Natural killer cell (primary cell): ENCODE results near the gene DCAF16. TPM values are rescaled to one million over a fixed set of nuclear protein-coding genes. Genes with fewer than 3 reads are reported as not detected.

Experiments used
- ATAC-seq, 3 donors: fragments of 150-1000 bp in 2 of 3; fragments of 200-7000 bp in 1 of 3; cut with Tn5 transposase; 1 replicate in 1 of 3; 2 replicates in 2 of 3; pipeline ENCODE4 v1.10.0; 2021; ENCODE audit warnings: mild to moderate bottlenecking in 2 of 3, moderate library complexity in 2 of 3
- DNase-seq, 2 donors: peaks; one replicate each; pipeline versions ENCODE4 v3.0.0 to v3.0.0-alpha.2; 2013 to 2021; ENCODE audit warnings: mixed read lengths in 1 of 2
- H3K27ac ChIP-seq: one replicate; pipeline ENCODE4 v1.5.1; 2013; ENCODE audit warnings: mild to moderate bottlenecking, low read length
- H3K27me3 ChIP-seq: one replicate; pipeline ENCODE4 v1.6.1; 2013; ENCODE audit warnings: low read length; ENCODE audit not compliant: control insufficient read depth, insufficient read depth
- H3K36me3 ChIP-seq: one replicate; pipeline ENCODE4 v1.6.1; 2013; ENCODE audit warnings: low read length; ENCODE audit not compliant: control insufficient read depth, insufficient read depth
- H3K4me1 ChIP-seq: one replicate; pipeline ENCODE4 v1.6.1; 2013; ENCODE audit warnings: low read length; ENCODE audit not compliant: control insufficient read depth, insufficient read depth
- H3K4me3 ChIP-seq: one replicate; pipeline ENCODE4 v1.5.1; 2013; ENCODE audit warnings: low read length
- H3K9me3 ChIP-seq: one replicate; pipeline ENCODE4 v1.6.1; 2013; ENCODE audit warnings: low read length; ENCODE audit not compliant: control insufficient read depth, insufficient read depth
- H3K27ac Mint-ChIP-seq, 2 donors: one replicate each; pipeline ENCODE4 v1.8.0; 2022; ENCODE audit warnings: mild to moderate bottlenecking in 2 of 2, mixed read lengths in 2 of 2, moderate library complexity in 1 of 2
- H3K27me3 Mint-ChIP-seq, 2 donors: one replicate each; pipeline ENCODE4 v1.8.0; 2022; ENCODE audit warnings: low read depth in 2 of 2, mixed read lengths in 2 of 2
- H3K36me3 Mint-ChIP-seq: one replicate; pipeline ENCODE4 v1.8.0; 2022; ENCODE audit warnings: mixed read lengths
- H3K4me1 Mint-ChIP-seq, 2 donors: one replicate each; pipeline ENCODE4 v1.8.0; 2022; ENCODE audit warnings: mixed read lengths in 2 of 2
- H3K4me3 Mint-ChIP-seq: one replicate; pipeline ENCODE4 v1.8.0; 2022; ENCODE audit warnings: mild to moderate bottlenecking, moderate library complexity, mixed read lengths
- H3K9me3 Mint-ChIP-seq, 2 donors: one replicate each; pipeline ENCODE4 v1.8.0; 2022; ENCODE audit warnings: mixed read lengths in 2 of 2
- WGBS: methylation state at CpG from one replicate; pipeline ENCODE4 v1.1.7; 2013; ENCODE audit warnings: missing lambda C conversion rate; ENCODE audit not compliant: insufficient coverage; 5-methylcytosine and 5-hydroxymethylcytosine counted together
- intact Hi-C: fragments of 100-400 bp; cut with micrococcal nuclease; formaldehyde crosslinking; loops from one replicate; pipeline ENCODE4 v1.14.2; 2022
- total RNA-seq, 4 donors: library from RNA; stranded (reverse); fragments of 120-200 nt in 1 of 4; gene quantifications; one replicate each; pipeline versions ENCODE4 v1.2.3 to v1.2.4, GENCODE V29; 2013 to 2022
- TF ChIP-seq, protein P1 (sequence below): fragments of 200-600 bp; IDR thresholded peaks from one replicate; pipeline ENCODE4 v1.8.0; 2022; ENCODE audit warnings: antibody characterized with exemption

The DCAF16 gene
- total RNA-seq, 3 donors from 2014 or later (not counting 1 experiment from before 2014, with no cell fraction given) = 73.9 to 93.8 (median 90.3) TPM

DNA sequence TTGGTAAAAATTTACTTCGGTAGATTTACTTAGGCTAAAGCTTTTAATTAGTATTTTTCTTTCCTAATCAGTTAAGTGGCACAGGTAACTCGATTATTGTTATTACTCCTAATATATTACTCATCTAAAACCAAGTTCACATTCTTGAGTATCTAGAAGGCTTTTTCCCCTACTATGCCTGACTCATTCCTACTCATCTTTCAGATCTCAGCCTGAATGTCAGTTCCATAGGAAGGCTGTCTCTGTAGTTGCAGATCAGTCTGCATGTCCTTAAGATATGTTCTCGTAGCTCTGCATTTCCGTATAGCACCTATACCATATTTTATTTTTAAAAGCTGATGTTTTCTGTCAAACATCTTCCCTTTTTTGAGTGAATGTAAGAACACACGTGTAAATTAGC, 23.2 kb downstream of the DCAF16 start:
- ATAC-seq (no peak), DNase-seq (no peak)
- Histone ChIP-seq H3K27me3 (no peaks in the 10 kb centered on the region), H3K4me3 (no peak overlapping the region), H3K36me3 (no peaks in the 10 kb centered on the region), H3K9me3 (no peaks in the 10 kb centered on the region), H3K27ac (no peak overlapping the region), H3K4me1 (peaks cover 2% of the 10 kb centered on the region)
- Mint-ChIP-seq H3K36me3 (no peaks in the 10 kb centered on the region), H3K27me3 (peaks cover 0 to 4% of the 10 kb centered on the region in 2 donors), H3K27ac (no peak overlapping the region), H3K4me3 (no peak overlapping the region), H3K9me3 (no peaks in the 10 kb centered on the region), H3K4me1 (peaks cover 15% of the 10 kb centered on the region in 2 donors)
- WGBS = 82% methylated on average over 4 of the region's 5 CpGs
- TF ChIP-seq, protein P1, sequence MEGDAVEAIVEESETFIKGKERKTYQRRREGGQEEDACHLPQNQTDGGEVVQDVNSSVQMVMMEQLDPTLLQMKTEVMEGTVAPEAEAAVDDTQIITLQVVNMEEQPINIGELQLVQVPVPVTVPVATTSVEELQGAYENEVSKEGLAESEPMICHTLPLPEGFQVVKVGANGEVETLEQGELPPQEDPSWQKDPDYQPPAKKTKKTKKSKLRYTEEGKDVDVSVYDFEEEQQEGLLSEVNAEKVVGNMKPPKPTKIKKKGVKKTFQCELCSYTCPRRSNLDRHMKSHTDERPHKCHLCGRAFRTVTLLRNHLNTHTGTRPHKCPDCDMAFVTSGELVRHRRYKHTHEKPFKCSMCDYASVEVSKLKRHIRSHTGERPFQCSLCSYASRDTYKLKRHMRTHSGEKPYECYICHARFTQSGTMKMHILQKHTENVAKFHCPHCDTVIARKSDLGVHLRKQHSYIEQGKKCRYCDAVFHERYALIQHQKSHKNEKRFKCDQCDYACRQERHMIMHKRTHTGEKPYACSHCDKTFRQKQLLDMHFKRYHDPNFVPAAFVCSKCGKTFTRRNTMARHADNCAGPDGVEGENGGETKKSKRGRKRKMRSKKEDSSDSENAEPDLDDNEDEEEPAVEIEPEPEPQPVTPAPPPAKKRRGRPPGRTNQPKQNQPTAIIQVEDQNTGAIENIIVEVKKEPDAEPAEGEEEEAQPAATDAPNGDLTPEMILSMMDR = no peak
- intact Hi-C loops = no loop called here

GRCh38 chr4:17786567-17786966, 24.0 kb downstream of the DCAF16 start:
- DNase-seq (no peak), ATAC-seq (peak in 1 of 3 donors; percentile 54)
- Histone ChIP-seq H3K36me3 (no peaks in the 10 kb centered on the region), H3K27me3 (peaks cover 6% of the 10 kb centered on the region), H3K27ac (no peak overlapping the region), H3K4me3 (no peak overlapping the region), H3K9me3 (no peaks in the 10 kb centered on the region), H3K4me1 (peaks cover 5% of the 10 kb centered on the region)
- Mint-ChIP-seq H3K27me3 (peaks cover 7 to 11% of the 10 kb centered on the region in 2 donors), H3K36me3 (no peaks in the 10 kb centered on the region), H3K9me3 (no peaks in the 10 kb centered on the region), H3K27ac (no peak overlapping the region), H3K4me3 (no peak overlapping the region), H3K4me1 (peaks cover 23% of the 10 kb centered on the region in 2 donors)
- intact Hi-C loops = no loop called here
- WGBS = 5% methylated on average over 5 of the region's 5 CpGs
- TF ChIP-seq, protein P1 = no peak

DNA sequence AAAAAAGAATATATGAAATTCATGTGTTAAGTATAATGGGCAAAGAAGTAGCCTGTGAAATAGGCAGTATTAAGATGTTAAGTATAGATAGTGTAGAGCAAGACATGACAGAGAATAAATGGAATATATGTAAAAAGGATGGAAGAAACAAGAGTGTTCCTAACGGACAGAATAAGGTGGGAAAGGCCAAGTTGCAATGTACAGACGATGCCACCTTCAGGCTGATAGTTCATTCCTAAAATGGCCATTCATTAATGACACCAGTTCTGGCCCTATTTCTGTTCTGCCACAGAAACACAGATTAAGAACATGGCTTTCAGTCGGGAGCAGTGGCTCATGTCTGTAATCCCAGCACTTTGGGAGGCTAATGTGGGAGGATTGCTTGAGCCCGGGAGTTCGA, 24.7 kb downstream of the DCAF16 start:
- Mint-ChIP-seq H3K4me3 (no peak overlapping the region), H3K4me1 (peaks cover 25 to 26% of the 10 kb centered on the region in 2 donors), H3K9me3 (no peaks in the 10 kb centered on the region), H3K27me3 (peaks cover 10 to 14% of the 10 kb centered on the region in 2 donors), H3K36me3 (no peaks in the 10 kb centered on the region), H3K27ac (no peak overlapping the region)
- no peak for DNase-seq
- Histone ChIP-seq H3K36me3 (no peaks in the 10 kb centered on the region), H3K4me3 (no peak overlapping the region), H3K4me1 (peaks cover 13% of the 10 kb centered on the region), H3K27me3 (peaks cover 8% of the 10 kb centered on the region), H3K27ac (no peak overlapping the region), H3K9me3 (no peaks in the 10 kb centered on the region)
- ATAC-seq = no peak
- TF ChIP-seq, protein P1 = no peak
- intact Hi-C loops = no loop called here
- 82% methylated on average over 5 of the region's 5 CpGs for WGBS
